ENCODE results near the gene NECAB3. TPM values are rescaled to one million over a fixed set of nuclear protein-coding genes. Genes with fewer than 3 reads are reported as not detected.
"Not testable (repeated sequence)": the region's sequence is repeated elsewhere in the genome, so short reads cannot be mapped to it uniquely, and the experiment has no call there.

The NECAB3 gene
- total and polyA plus RNA-seq, 2 of the 13 experiments (the other 11 are each of a cell fraction or from before 2014, with no cell fraction given) = 61.5 to 65.5 TPM

GRCh38 chr20:33700696-33701441 is 26.6 kb upstream of the NECAB3 start (continued):
- TF ChIP-seq ZNF414 (CRISPR knock-in tag; IDR thresholded peaks at IDR 0.05) = peak; percentile 79; the same call in 1 of the 2 replicates
- TF ChIP-seq ZMYM3 (CRISPR knock-in tag; IDR thresholded peaks at IDR 0.05) = peak; percentile 59; the same call in 1 of the 2 replicates
- 0 out of 2 replicates have a peak, but pooled peaks have one; percentile 40 for TF ChIP-seq ATF7-NPFF (CRISPR knock-in tag; IDR thresholded peaks at IDR 0.05; ENCODE audit: low read depth)
- 0 out of 2 replicates have a peak, but pooled peaks have one; percentile 71 for TF ChIP-seq ZNF512 (CRISPR knock-in tag; IDR thresholded peaks at IDR 0.05)
- peak; percentile 43; the same call in 1 of the 2 replicates for TF ChIP-seq ESRRA (CRISPR knock-in tag; IDR thresholded peaks at IDR 0.05; ENCODE audit: low read depth)
- TF ChIP-seq ZFP41 (CRISPR knock-in tag; IDR thresholded peaks at IDR 0.05; ENCODE audit: borderline replicate concordance) = 0 out of 2 replicates have a peak, but pooled peaks have one; percentile 47
- 0 out of 2 replicates have a peak, but pooled peaks have one; percentile 64 for TF ChIP-seq FOXO4 (CRISPR knock-in tag; conservative IDR thresholded peaks at IDR 0.05)
- TF ChIP-seq MTA1 (CRISPR knock-in tag; IDR thresholded peaks at IDR 0.05; ENCODE audit: borderline replicate concordance) = peak; percentile 79; the same call in 1 of the 2 replicates
- peak; percentile 50; the same call in 1 of the 2 replicates for TF ChIP-seq ZNF839 (CRISPR knock-in tag; IDR thresholded peaks at IDR 0.05; ENCODE audit: borderline replicate concordance)
- 0 out of 2 replicates have a peak, but pooled peaks have one; percentile 2 for TF ChIP-seq THAP9 (CRISPR knock-in tag; IDR thresholded peaks at IDR 0.05; ENCODE audit: borderline replicate concordance)
- 0 out of 2 replicates have a peak, but pooled peaks have one; percentile 65 for TF ChIP-seq ZNF576 (CRISPR knock-in tag; IDR thresholded peaks at IDR 0.05)
- 0 out of 2 replicates have a peak, but pooled peaks have one; percentile 50 for TF ChIP-seq POGZ (CRISPR knock-in tag; IDR thresholded peaks at IDR 0.05)
- 0 out of 2 replicates have a peak, but pooled peaks have one; percentile 25 for TF ChIP-seq ZFP91 (CRISPR knock-in tag; IDR thresholded peaks at IDR 0.05; ENCODE audit: borderline replicate concordance)
- TF ChIP-seq ZNF891 (CRISPR knock-in tag; IDR thresholded peaks at IDR 0.05) = peak; percentile 58; the same call in 1 of the 2 replicates
- TF ChIP-seq AGO1 (IDR thresholded peaks at IDR 0.05; ENCODE audit: low read depth, low read length, poor library complexity, severe bottlenecking) = peak; percentile 53
- not testable (repeated sequence) for TF ChIP-seq SOX6 (IDR thresholded peaks at IDR 0.05)
- TF ChIP-seq SOX6 (CRISPR knock-in tag; IDR thresholded peaks at IDR 0.05) = peak; percentile 73
- TF ChIP-seq ZMYM4 (CRISPR knock-in tag; IDR thresholded peaks at IDR 0.05) = peak; percentile 51
